Liver (tissue), 9 donors: ENCODE results near the gene SESTD1. TPM values are rescaled to one million over a fixed set of nuclear protein-coding genes. Genes with fewer than 3 reads are reported as not detected.

ENCODE experiments used
- DNase-seq: peaks from one replicate; pipeline ENCODE4 v3.0.0-alpha.2; 2017; ENCODE audit warnings: low spot score
- H3K27ac ChIP-seq, 2 donors: one replicate each; pipeline ENCODE4 v1.7.0; 2013; ENCODE audit warnings: inconsistent platforms in 2 of 2, low read length in 2 of 2, control low read depth in 1 of 2, low read depth in 1 of 2, mild to moderate bottlenecking in 1 of 2
- H3K27me3 ChIP-seq, 4 donors: one replicate each; pipeline versions ENCODE4 v1.6.1 to v1.7.0; 2013; ENCODE audit warnings: low read length in 3 of 4, inconsistent platforms in 1 of 4, mild to moderate bottlenecking in 1 of 4, moderate library complexity in 1 of 4; ENCODE audit not compliant: control insufficient read depth in 4 of 4, insufficient read depth in 4 of 4
- H3K36me3 ChIP-seq, 4 donors: one replicate each; pipeline versions ENCODE4 v1.6.1 to v1.7.0; 2013; ENCODE audit warnings: low read length in 3 of 4, mild to moderate bottlenecking in 3 of 4, low read depth in 1 of 4, moderate library complexity in 1 of 4; ENCODE audit not compliant: control insufficient read depth in 4 of 4, insufficient read depth in 3 of 4
- H3K4me1 ChIP-seq, 4 donors: one replicate each; pipeline versions ENCODE4 v1.6.1 to v1.7.0; 2013; ENCODE audit warnings: low read length in 3 of 4, mild to moderate bottlenecking in 3 of 4, moderate library complexity in 1 of 4; ENCODE audit not compliant: control insufficient read depth in 4 of 4, insufficient read depth in 4 of 4
- H3K4me3 ChIP-seq, 3 donors: one replicate each; pipeline versions ENCODE4 v1.6.1 to v1.7.0; 2013; ENCODE audit warnings: low read length in 3 of 3, control low read depth in 1 of 3, low read depth in 1 of 3, mild to moderate bottlenecking in 1 of 3
- H3K9ac ChIP-seq, 2 donors: one replicate each; pipeline ENCODE4 v1.7.0; 2013; ENCODE audit warnings: low read length in 2 of 2, mild to moderate bottlenecking in 2 of 2, moderate library complexity in 2 of 2, control low read depth in 1 of 2, low read depth in 1 of 2
- H3K9me3 ChIP-seq, 4 donors: one replicate each; pipeline versions ENCODE4 v1.6.1 to v1.7.0; 2013; ENCODE audit warnings: low read length in 3 of 4; ENCODE audit not compliant: control insufficient read depth in 4 of 4
- EGR1 ChIP-seq, 2 donors: IDR thresholded peaks; 2 replicates each; pipeline ENCODE4 v1.6.1; 2016 to 2018; ENCODE audit warnings: antibody characterized with exemption in 2 of 2, low read depth in 2 of 2
- FOXA1 ChIP-seq: IDR thresholded peaks from 2 replicates; pipeline ENCODE4 v1.6.1; 2016; ENCODE audit warnings: antibody characterized with exemption
- FOXA2 ChIP-seq: IDR thresholded peaks from 2 replicates; pipeline ENCODE4 v1.6.1; 2016; ENCODE audit warnings: antibody characterized with exemption
- GABPA ChIP-seq, 2 donors: IDR thresholded peaks in 1 of 2; conservative IDR thresholded peaks in 1 of 2; 2 replicates each; pipeline ENCODE4 v1.6.1; 2016; ENCODE audit warnings: antibody characterized with exemption in 2 of 2, mild to moderate bottlenecking in 1 of 2, moderate library complexity in 1 of 2
- HNF4A ChIP-seq, 2 donors: conservative IDR thresholded peaks; 2 replicates each; pipeline ENCODE4 v1.6.1; 2016; ENCODE audit warnings: antibody characterized with exemption in 2 of 2, mild to moderate bottlenecking in 2 of 2
- HNF4G ChIP-seq: IDR thresholded peaks from 2 replicates; pipeline ENCODE4 v1.6.1; 2016; ENCODE audit warnings: antibody characterized with exemption
- JUND ChIP-seq, 2 donors: IDR thresholded peaks; 2 replicates each; pipeline ENCODE4 v1.6.1; 2016; ENCODE audit warnings: antibody characterized with exemption in 2 of 2
- NR2F2 ChIP-seq: IDR thresholded peaks from 2 replicates; pipeline ENCODE4 v1.6.1; 2016; ENCODE audit warnings: antibody characterized with exemption
- RAD21 ChIP-seq, 2 donors: IDR thresholded peaks; 2 replicates each; pipeline ENCODE4 v1.6.1; 2016; ENCODE audit warnings: antibody characterized with exemption in 2 of 2, mild to moderate bottlenecking in 2 of 2
- RXRA ChIP-seq, 2 donors: IDR thresholded peaks; 2 replicates each; pipeline ENCODE4 v1.6.1; 2017 to 2018; ENCODE audit warnings: antibody characterized with exemption in 2 of 2, mild to moderate bottlenecking in 1 of 2
- YY1 ChIP-seq: IDR thresholded peaks from 2 replicates; pipeline ENCODE4 v1.6.1; 2016; ENCODE audit warnings: antibody characterized with exemption, mild to moderate bottlenecking
- WGBS: extraction: QIAGEN DNeasy Blood & Tissue Kit; methylation state at CpG from one replicate; pipeline ENCODE4 v1.1.7; 2013; 5-methylcytosine and 5-hydroxymethylcytosine counted together
- polyA plus RNA-seq, 2 donors: library from polyadenylated mRNA; stranded (reverse) in 1 of 2; unstranded in 1 of 2; fragments of 200-250 nt in 1 of 2; fragments of >200 nt in 1 of 2; fragmentation: Nextera tagmentation in 1 of 2; extraction: Ambion mirVana in 1 of 2; gene quantifications; one replicate each; pipeline versions ENCODE4 v1.2.1 to v1.2.3, GENCODE V29; 2013 to 2015
- total RNA-seq, 2 donors: library from RNA; depleted of rRNA; stranded (reverse); fragments of >200 nt; gene quantifications; one replicate each; pipeline ENCODE4 v1.2.3, GENCODE V29; 2014
- TF ChIP-seq, protein P1 (sequence below): fragments of 150-350 bp; IDR thresholded peaks from 2 replicates; pipeline ENCODE4 v1.5.1; 2017; ENCODE audit warnings: improper control_type of control experiment, low read depth, low read length; ENCODE audit not compliant: missing input control
- TF ChIP-seq, protein P2 (sequence below): IDR thresholded peaks from 2 replicates; pipeline ENCODE4 v1.6.1; 2016; ENCODE audit warnings: antibody characterized with exemption
- TF ChIP-seq, protein P3 (sequence below): IDR thresholded peaks from 2 replicates; pipeline ENCODE4 v1.6.1; 2016; ENCODE audit warnings: antibody characterized with exemption
- TF ChIP-seq, protein P4 (sequence below): IDR thresholded peaks from 2 replicates; pipeline ENCODE4 v1.6.1; 2016; ENCODE audit warnings: antibody characterized with exemption, mild to moderate bottlenecking
- donor health status: healthy.
- donor health status: healthy.
- donor health status: healthy.
- donor health status: healthy.
- donor health status: healthy.

The SESTD1 gene
- total and polyA plus RNA-seq, 4 donors = 6.3 to 10.1 (median 7.4) TPM

DNA sequence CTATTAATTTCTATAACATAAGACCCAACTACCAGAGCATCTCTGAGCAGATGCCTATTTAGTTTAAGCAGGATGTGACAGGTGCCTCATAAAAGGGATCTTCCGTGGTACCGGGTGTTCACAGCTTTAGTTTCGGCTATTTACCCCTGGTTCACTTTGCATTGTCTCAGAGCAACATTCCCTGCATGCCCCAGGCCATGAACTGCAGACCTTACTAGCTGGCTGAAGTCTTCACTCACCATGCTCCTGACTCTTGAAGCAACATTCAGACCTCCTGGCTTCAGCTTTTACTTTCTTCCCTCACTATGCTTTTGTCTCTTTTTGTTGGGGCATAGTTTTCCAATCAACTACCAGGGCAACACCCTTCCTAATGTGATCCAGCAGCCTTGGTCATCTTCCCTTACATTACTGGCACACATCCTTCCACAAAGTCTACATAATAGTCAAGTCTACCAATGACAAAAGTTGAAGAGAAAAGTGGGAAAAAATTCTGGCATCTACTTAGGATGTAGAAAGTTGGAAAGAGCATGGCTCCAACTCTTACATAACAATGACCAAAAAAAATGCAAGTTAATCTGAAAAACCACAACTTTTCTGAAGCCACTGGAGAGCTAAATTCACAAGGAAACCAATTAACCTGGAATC lies 99.2 kb downstream of the SESTD1 start (continued):
- TF ChIP-seq, protein P1, sequence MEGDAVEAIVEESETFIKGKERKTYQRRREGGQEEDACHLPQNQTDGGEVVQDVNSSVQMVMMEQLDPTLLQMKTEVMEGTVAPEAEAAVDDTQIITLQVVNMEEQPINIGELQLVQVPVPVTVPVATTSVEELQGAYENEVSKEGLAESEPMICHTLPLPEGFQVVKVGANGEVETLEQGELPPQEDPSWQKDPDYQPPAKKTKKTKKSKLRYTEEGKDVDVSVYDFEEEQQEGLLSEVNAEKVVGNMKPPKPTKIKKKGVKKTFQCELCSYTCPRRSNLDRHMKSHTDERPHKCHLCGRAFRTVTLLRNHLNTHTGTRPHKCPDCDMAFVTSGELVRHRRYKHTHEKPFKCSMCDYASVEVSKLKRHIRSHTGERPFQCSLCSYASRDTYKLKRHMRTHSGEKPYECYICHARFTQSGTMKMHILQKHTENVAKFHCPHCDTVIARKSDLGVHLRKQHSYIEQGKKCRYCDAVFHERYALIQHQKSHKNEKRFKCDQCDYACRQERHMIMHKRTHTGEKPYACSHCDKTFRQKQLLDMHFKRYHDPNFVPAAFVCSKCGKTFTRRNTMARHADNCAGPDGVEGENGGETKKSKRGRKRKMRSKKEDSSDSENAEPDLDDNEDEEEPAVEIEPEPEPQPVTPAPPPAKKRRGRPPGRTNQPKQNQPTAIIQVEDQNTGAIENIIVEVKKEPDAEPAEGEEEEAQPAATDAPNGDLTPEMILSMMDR = no peak
- no peak for TF ChIP-seq YY1
- no peak for TF ChIP-seq FOXA2
- TF ChIP-seq RXRA (IDR thresholded peaks at IDR 0.05) = no peak
- TF ChIP-seq, protein P2, sequence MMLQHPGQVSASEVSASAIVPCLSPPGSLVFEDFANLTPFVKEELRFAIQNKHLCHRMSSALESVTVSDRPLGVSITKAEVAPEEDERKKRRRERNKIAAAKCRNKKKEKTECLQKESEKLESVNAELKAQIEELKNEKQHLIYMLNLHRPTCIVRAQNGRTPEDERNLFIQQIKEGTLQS = no peak
- TF ChIP-seq HNF4A (conservative IDR thresholded peaks at IDR 0.05) = no peak

DNA sequence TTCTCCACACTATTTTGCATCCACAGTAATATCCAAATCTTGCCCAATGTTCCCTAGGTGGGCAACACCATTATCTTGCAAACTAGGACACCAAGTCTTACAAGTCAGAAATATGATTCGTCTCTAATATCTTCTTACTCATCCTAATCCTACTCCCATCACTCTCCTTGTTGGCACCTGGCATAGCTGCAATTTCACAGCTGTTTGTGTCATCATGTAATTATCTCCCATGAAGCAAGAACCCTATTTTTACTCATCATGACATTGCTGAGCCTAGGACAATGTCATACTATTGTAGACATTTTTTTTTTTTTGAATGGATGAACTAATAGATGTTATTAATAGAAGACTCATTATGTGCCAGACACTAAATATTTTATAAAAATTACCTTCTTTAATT lies 123.4 kb downstream of the SESTD1 start:
- Histone ChIP-seq H3K27me3 (no peaks in the 10 kb centered on the region), H3K36me3 (peaks cover 0 to 8% (median 0%) of the 10 kb centered on the region in 4 donors), H3K4me3 (no peak overlapping the region), H3K9ac (no peak overlapping the region), H3K9me3 (no peaks in the 10 kb centered on the region), H3K27ac (no peak overlapping the region), H3K4me1 (no peaks in the 10 kb centered on the region)
- no peak for DNase-seq
- TF ChIP-seq, protein P1 = no peak
- no peak for TF ChIP-seq FOXA1
- no peak for TF ChIP-seq RAD21 (IDR thresholded peaks at IDR 0.05)
- TF ChIP-seq FOXA2 = no peak
- TF ChIP-seq HNF4A (conservative IDR thresholded peaks at IDR 0.05) = no peak
- no peak for TF ChIP-seq NR2F2
- TF ChIP-seq, protein P3, sequence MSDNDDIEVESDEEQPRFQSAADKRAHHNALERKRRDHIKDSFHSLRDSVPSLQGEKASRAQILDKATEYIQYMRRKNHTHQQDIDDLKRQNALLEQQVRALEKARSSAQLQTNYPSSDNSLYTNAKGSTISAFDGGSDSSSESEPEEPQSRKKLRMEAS = no peak
- no peak for TF ChIP-seq EGR1 (IDR thresholded peaks at IDR 0.05; ENCODE audit: low read depth in 2 of 2)
- TF ChIP-seq RXRA (IDR thresholded peaks at IDR 0.05) = no peak
- TF ChIP-seq JUND (IDR thresholded peaks at IDR 0.05) = no peak
- TF ChIP-seq HNF4G = no peak
- TF ChIP-seq, protein P2 = no peak
- TF ChIP-seq, protein P4, sequence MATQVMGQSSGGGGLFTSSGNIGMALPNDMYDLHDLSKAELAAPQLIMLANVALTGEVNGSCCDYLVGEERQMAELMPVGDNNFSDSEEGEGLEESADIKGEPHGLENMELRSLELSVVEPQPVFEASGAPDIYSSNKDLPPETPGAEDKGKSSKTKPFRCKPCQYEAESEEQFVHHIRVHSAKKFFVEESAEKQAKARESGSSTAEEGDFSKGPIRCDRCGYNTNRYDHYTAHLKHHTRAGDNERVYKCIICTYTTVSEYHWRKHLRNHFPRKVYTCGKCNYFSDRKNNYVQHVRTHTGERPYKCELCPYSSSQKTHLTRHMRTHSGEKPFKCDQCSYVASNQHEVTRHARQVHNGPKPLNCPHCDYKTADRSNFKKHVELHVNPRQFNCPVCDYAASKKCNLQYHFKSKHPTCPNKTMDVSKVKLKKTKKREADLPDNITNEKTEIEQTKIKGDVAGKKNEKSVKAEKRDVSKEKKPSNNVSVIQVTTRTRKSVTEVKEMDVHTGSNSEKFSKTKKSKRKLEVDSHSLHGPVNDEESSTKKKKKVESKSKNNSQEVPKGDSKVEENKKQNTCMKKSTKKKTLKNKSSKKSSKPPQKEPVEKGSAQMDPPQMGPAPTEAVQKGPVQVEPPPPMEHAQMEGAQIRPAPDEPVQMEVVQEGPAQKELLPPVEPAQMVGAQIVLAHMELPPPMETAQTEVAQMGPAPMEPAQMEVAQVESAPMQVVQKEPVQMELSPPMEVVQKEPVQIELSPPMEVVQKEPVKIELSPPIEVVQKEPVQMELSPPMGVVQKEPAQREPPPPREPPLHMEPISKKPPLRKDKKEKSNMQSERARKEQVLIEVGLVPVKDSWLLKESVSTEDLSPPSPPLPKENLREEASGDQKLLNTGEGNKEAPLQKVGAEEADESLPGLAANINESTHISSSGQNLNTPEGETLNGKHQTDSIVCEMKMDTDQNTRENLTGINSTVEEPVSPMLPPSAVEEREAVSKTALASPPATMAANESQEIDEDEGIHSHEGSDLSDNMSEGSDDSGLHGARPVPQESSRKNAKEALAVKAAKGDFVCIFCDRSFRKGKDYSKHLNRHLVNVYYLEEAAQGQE = no peak
- TF ChIP-seq GABPA (IDR thresholded peaks at IDR 0.05 in 1 of 2, conservative IDR thresholded peaks at IDR 0.05 in 1 of 2) = no peak
- WGBS = 98% methylated on average over 1 of the region's 1 CpG
